Measurements from ENCODE around the gene HSP90AB1.
"Not testable (repeated sequence)": the region's sequence is repeated elsewhere in the genome, so short reads cannot be mapped to it uniquely, and the experiment has no call there.

GRCh38 chr6:44231426-44231825 is 15.5 kb upstream of the HSP90AB1 start:
- not testable (repeated sequence) for TF ChIP-seq POLR2A (IDR thresholded peaks at IDR 0.05; ENCODE audit: low read length); GATA1 (IDR thresholded peaks at IDR 0.05; ENCODE audit: low read depth, low read length)

Data from erythroblast (primary cell).